Measurements from ENCODE around the gene STON2.
"Not testable (repeated sequence)": the region's sequence is repeated elsewhere in the genome, so short reads cannot be mapped to it uniquely, and the experiment has no call there.

The STON2 gene

DNA sequence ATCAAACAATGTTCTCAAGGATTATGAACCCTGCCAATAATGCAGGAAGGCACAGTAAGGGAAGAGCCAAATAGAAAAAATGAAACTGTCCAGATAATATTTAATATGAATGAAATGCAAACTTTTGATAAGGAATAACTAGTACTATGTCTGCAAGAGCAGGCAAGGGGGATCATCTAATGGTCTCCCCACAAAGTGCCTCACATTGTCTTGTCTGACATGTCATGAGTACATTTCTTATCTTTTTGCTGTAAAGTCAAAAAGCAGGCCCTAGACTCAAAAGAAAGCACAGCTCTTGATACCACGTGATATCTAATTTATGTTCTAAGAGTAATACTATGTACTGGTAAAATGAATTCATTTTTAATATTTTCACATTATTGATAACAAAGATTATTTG, 135.5 kb downstream of the STON2 start:
- no peak for DNase-seq

DNA sequence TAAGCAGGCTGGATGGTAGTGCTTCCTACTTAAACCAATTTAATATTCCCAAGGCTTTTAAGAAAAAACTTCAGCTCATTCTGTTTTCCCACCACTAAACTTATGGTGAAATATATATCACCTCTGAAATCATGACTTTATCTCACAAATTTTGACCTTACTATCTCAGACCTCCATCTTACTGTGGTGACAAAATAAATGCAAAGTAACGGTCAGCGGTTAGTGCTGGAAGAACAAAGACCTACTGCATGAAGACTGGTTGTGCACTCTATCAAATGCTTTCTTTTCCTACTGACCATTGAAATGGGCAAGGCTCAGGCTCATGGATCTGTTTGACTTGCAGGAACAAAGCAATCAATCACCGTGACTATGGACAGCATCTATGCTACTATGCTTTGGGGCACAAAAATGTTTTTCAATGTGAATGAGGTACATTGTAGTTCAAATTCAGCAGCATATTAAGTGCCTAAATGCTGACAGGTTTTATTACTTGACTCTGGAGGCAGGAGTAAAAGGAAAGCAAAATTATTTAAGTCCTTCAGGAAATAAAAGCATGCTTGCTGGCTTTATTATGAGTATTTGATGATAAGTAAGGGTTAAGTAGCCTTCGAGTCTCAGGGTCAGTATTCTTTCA, 136.2 kb downstream of the STON2 start:
- DNase-seq = no peak

DNA sequence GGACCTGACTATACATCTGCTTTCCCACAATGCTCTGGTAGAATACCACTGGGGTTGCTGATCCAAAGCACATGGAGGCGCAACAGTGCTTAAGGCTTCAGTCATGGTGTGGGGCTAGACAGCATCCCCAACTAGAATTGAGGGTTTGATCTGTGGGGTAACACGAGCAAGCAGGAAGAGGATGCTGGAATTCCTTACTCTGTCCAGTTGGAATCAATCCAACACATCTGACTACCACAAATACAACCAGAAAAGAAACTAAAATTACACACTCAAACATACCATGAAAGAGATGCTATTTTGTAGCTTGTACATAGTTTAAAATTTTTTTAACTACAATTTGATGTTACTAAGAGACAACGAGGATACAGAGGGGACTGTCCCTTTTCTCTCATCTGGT, 138.9 kb downstream of the STON2 start:
- DNase-seq = no peak

GRCh38 chr14:81260732-81261131, 139.4 kb downstream of the STON2 start:
- DNase-seq = no peak

DNA sequence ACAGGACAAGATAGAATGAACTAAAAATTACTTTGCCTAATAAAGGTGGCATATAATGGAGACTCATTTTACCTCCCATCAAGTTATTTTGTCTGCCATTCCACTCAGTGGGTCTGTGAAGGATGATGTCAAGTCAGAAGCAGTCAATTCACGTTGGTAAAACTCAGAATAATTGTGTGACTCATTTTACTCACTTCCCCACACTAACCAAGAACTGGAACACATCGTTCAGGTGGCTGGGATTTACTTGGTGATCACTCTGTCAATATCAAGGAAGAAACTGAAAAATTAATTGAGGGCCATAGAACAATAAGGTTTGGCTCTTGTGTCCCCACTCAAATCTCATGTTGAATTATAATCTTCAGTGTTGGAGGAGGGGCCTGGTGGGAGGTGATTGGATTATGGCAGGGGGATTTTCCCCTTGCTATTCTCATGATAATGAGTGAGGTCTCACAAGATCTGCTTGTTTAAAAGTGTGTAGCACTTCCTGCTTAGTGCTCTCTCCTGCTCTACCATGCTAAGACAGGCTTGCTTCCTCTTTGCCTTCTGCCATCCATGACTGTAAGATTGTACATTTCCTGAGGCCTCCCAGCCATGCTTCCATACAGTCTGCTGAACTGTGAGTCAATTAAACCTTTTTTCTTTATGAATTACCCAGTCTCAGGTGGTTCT, 143.7 kb downstream of the STON2 start:
- DNase-seq = no peak

DNA sequence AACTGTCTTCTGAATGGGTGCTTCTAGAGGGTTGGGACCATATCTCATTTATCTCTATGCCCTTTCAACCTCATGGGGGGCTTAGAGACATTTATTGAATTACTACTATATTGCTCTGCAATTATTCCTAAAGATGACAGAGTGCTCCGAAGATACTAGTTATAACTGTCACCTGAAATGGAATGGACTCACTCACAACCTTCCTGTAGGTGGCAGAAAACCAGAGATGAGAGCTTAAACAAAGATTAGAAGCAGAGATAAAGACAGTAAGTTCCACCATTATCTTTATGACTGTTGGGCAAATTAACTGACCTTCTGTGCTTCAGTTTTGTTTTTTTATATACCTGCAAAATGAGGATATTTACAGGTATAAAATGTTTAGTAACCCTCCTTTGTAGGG, 147.8 kb downstream of the STON2 start:
- no peak for DNase-seq

DNA sequence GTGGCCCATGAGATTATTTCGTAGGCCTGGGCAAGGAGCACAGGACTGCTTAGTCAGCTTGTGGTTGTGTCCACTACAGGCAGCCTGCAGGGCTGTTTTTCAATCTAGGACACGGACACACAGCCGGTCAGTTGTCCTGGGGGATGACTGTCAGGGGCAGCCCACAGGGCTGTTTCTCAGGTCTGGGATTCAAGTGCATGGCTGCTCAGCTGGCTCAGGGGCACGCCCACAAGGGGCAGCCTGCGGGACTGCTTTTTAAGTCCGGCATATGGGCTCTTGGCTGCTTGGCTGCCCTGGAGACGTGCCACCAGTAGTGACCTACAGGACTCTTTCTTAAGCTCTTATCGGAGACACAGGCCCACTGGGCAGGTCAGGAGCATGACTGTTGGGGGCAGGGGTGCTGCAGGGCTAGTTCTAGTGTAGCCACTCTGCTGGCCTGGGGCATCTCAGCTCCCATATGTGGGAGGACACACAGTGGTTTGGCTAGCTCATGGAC, 152.8 kb downstream of the STON2 start:
- DNase-seq = no peak

DNA sequence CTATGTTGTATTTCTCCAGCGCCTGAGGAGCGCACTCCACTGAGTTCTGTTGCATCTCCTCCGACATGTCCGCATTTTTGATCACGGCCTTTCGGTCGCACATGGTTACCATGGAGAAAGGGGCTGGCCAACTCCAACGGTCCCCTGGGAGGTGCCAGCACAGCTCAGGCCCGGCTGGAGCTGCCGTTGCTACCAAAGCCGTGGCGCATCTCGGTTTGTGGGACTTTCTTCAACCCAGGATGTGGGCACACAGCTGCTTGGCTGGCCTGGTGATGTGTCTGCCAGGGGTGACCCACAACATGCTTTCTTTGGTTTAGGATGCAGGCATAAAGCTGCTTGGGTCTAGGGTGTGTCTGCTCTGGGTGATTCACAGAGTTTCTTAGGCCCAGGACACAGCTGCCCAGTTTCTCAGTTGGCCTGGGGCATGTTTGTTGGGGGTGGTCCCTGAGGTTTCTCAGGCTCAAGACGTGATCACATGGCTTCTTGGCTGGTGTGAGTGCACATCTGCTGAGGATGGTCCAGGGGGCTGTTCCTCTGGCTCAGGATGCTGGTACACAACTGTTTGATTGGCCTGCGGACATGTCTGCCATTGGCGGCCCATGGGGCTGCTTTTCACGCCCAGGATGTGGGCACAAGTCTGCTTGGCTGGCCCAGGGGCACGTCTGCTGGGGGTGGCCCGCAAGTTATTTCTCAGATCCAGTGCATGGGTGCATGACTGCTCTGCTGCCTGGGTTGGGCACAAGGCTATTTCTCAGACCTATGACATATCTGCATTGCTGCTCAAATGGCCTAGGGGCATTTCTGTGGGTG, 153.5 kb downstream of the STON2 start:
- DNase-seq = no peak

DNA sequence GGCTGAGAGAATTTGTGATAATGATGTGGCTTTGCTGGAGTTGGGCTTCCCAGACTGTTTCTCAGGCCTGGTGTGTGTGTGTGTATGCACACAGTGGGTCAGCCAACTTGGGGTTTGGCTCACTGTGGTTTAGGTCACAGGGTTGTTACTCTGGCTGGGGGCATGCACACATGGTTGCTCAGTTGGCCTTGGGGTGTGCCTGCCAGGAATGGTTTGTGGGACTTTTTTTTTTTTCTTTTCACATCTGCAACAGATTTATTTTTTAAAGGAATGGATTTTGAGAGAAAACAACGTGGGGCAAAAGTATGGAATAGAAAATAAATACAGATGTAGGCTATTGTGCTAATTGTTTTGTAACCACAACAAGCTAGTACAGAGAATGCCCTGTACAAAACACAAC, 154.4 kb downstream of the STON2 start:
- DNase-seq = no peak

DNA sequence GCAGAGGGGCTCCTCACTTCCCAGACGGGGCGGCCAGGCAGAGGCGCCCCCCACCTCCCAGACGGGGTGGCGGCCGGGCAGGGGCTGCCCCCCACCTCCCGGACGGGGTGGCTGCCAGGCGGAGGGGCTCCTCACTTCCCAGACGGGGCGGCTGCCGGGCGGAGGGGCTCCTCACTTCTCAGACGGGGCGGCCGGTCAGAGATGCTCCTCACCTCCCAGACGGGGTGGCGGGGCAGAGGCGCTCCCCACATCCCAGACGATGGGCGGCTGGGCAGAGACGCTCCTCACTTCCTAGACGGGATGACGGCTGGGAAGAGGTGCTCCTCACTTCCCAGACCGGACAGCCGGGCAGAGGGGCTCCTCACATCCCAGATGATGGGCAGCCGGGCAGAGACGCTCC, 155.7 kb downstream of the STON2 start:
- not testable (repeated sequence) for DNase-seq

DNA sequence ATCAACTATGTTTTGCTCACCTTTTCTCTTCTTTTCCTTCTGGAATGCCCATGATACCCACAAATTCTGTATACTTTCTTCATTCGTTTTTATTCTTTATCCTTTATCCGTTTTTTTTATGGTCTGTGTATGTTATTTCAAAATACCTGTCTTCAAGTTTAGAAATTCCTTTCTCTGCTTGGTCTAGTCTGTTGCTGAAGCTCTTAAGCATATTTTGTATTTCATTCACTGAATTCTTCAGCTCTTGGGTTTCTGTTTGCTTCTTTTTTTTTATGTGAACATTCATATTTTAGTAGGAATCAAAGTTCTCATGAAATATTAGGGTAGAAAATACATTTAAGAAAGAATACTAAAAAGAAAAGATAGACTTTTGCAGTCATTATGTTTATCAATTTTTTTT, 156.6 kb downstream of the STON2 start:
- DNase-seq = no peak

GRCh38 chr14:81236849-81237248, 163.3 kb downstream of the STON2 start:
- DNase-seq = not testable (repeated sequence)

DNA sequence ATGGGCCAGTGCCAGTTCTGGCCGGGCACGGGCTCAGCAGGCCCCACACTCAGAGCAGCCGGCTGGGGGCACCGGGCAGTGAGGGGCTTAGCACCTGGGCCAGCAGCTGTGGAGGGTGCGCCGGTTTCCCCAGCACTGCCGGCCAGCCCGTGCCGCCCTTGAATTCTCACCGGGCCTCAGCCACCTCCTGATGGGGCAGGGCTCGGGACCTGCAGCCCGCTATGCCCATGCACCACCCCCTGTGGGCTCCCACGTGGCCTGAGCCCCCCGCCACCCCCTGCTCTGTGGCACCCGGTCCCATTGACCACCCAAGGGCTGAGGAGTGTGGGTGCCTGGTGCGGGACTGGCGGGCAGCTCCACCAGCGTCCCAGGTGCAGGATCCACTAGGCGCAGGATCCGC, 164.0 kb downstream of the STON2 start:
- no peak for DNase-seq

GRCh38 chr14:81235096-81235495, 165.0 kb downstream of the STON2 start:
- DNase-seq = no peak

GRCh38 chr14:81234278-81234677, 165.8 kb downstream of the STON2 start:
- DNase-seq = no peak

DNA sequence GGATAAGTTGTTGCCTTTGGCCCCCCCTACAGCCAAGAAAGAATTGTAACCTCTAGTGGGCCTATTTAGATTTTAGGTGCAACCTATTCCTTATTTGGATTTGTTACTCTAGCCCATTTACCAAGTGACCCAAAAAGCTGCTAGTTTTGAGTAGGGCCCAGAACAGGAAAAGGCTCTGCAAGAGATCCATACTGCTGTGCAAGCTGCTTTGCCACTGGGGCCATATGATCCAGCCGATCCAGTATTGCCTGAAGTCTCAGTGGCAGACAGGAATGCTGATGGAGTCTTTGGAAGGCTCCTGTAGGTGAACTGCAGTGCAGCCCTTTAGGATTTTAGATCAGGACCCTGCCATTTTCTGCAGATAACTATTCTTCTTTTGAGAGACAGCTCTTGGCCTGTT, 166.5 kb downstream of the STON2 start:
- no peak for DNase-seq

DNA sequence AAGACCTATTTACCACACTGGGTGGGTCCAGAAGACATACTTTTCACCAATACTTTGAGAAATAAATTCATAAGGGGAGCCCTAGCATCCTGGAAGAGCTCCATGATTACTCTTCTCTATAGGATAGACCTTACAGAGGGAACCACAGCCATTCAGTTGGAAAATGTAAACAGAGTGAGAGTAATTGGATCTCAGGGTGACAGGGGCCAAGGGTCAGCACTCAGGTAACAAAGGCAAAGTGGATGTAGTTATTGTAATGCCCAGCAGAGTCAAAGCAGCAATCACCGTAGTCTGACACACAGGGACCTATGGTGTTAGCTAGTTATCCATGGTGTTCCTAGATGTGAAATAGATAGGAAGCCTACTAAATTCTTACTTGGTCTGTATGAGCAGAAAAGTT, 168.6 kb downstream of the STON2 start:
- DNase-seq = no peak

DNA sequence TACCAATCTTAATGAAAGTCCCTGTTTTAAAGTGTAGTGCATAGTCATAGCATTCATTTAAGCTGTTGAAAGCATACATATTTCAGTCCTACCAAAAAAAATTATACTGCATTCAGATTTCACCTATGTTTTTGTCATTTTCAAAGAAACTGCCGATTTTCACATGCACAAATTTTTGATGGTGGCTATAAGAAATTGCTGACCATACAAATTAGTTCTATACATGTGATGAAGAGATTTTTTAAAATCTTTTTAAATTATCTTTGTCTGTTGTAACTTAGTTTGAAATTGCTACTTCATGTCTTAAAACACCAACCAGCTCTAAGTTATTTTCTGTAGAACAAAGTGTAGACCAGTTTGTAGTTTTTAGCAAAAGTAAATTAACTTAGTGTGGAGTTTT, 175.9 kb downstream of the STON2 start:
- DNase-seq = no peak

- not testable (repeated sequence) for DNase-seq
These were observed 176.3 kb downstream of the STON2 start for GRCh38 chr14:81223788-81224187.

GRCh38 chr14:81222691-81223090, 177.4 kb downstream of the STON2 start:
- DNase-seq = no peak

- DNase-seq = no peak
These were observed 178.0 kb downstream of the STON2 start for GRCh38 chr14:81222126-81222525.

GRCh38 chr14:81221579-81222102, 178.5 kb downstream of the STON2 start:
- DNase-seq = no peak

GRCh38 chr14:81220830-81221578, 179.1 kb downstream of the STON2 start, which contains the start of gene GTF2A1:
Gene GTF2A1, minus strand, starts transcription at chr14:81220959. Its CDS starts 441 bp downstream, at chr14:81220518.
- peak; percentile 97 for DNase-seq

Data from COR-L47 (cell line).